Ovary (tissue), 10 donors: ENCODE results near the gene RGL1. TPM values are rescaled to one million over a fixed set of nuclear protein-coding genes. Genes with fewer than 3 reads are reported as not detected.

Experiments used
- DNase-seq, 5 donors: peaks; one replicate each; pipeline ENCODE4 v3.0.0-alpha.2; 2019 to 2020
- H3K27ac ChIP-seq, 2 donors: fragments of 200-600 bp; one replicate each; pipeline versions ENCODE4 v1.5.1 to v1.8.0; 2019 to 2022
- H3K27me3 ChIP-seq: fragments of 200-600 bp; one replicate; pipeline ENCODE4 v1.8.0; 2022
- H3K36me3 ChIP-seq: fragments of 200-600 bp; sonication (generic); one replicate; pipeline ENCODE4 v1.5.1; 2019
- H3K4me1 ChIP-seq: one replicate; pipeline ENCODE4 v1.8.1; 2013; ENCODE audit warnings: mild to moderate bottlenecking, moderate library complexity; ENCODE audit not compliant: insufficient read depth
- H3K4me3 ChIP-seq: fragments of 200-600 bp; sonication (generic); one replicate; pipeline ENCODE4 v1.5.1; 2017
- H3K9me3 ChIP-seq, 2 donors: fragments of 200-600 bp in 1 of 2; sonication (generic) in 1 of 2; one replicate each; pipeline versions ENCODE4 v1.5.1 to v1.8.1; 2013 to 2019; ENCODE audit warnings: mild to moderate bottlenecking in 1 of 2, moderate library complexity in 1 of 2
- EP300 ChIP-seq: sonication (generic); formaldehyde crosslinking; IDR thresholded peaks from one replicate; pipeline ENCODE4 v1.6.1; 2017; ENCODE audit warnings: antibody characterized with exemption
- POLR2A ChIP-seq: fragments of 450-650 bp; IDR thresholded peaks from one replicate; pipeline ENCODE4 v1.6.1; 2017; ENCODE audit warnings: antibody characterized with exemption, mild to moderate bottlenecking, moderate library complexity
- WGBS, 3 donors: extraction: QIAGEN DNeasy Blood & Tissue Kit in 1 of 3; methylation state at CpG; one replicate each; pipeline versions ENCODE4 v1.1.5 to v1.1.7; 2013 to 2017; 5-methylcytosine and 5-hydroxymethylcytosine counted together
- intact Hi-C, 4 donors: fragments of 100-400 bp; cut with DNase I; formaldehyde crosslinking; loops; one replicate each; pipeline versions ENCODE4 v1.11.0 to v1.15.1; 2022 to 2023
- long read RNA-seq, 3 donors: library from polyadenylated mRNA in 2 of 3; unstranded in 2 of 3; transcript quantifications; one replicate each; pipeline ENCODE4 v2.0.0 and lab custom pipeline, GENCODE V29; 2021 to 2026
- polyA plus RNA-seq, 2 donors: library from polyadenylated mRNA; stranded (reverse); fragments of 200-250 nt in 1 of 2; fragments of 350-450 nt in 1 of 2; fragmentation: Illumina TruSeq in 1 of 2; extraction: RNeasy Lipid Tissue Mini Kit (QIAGEN cat#74804) in 1 of 2; gene quantifications; one replicate each; pipeline ENCODE4 v1.2.3, GENCODE V29; 2013 to 2014
- total RNA-seq, 7 donors: library from RNA; depleted of rRNA in 2 of 7; stranded (reverse); fragments of >200 nt in 2 of 7; fragmentation: NEBNext Ultra II Directional in 3 of 7; extraction: Animal tissue kit (Norgen Biotek cat#: 25700) in 3 of 7; gene quantifications; one replicate each; pipeline versions ENCODE4 v1.1.0 to v1.2.4, GENCODE V29; 2016 to 2023
- TF ChIP-seq, protein P1 (sequence below), 3 donors: fragments of 450-650 bp in 2 of 3; fragments of 200-600 bp in 1 of 3; IDR thresholded peaks; one replicate each; pipeline versions ENCODE4 v1.5.1 to v1.8.0; 2016 to 2022; ENCODE audit warnings: antibody characterized with exemption in 3 of 3, mild to moderate bottlenecking in 1 of 3
- donor health status: DM: no; HTN: no; CAD: no; lungs with moderate emphysema.
- donor health status: DM: no; HTN: no; CAD: no.
- donor health status: Bipolar disorder and iron deficiency.
- donor health status: DM: yes; HTN: yes; CAD: no.
- donor health status: DM: no; HTN: no; CAD: no.
- donor health status: DM: yes; HTN: yes; CAD: no.

Gene RGL1
- 10 to 100 TPM; 14.3 to 61.6 (median 25.7) TPM for total RNA-seq
- polyA plus RNA-seq, result 10 to 100 TPM; 19.5 to 54.2 TPM
- long read RNA-seq, donor 1, partial matches to known transcripts, result 7 of 10 reads
- long read RNA-seq, donor 1, other reads (novel, unspliced or antisense), result 3 of 10 reads
- long read RNA-seq, donor 2, full-length matches to known transcripts, result 3 of 3 reads
- long read RNA-seq, donor 2, partial matches to known transcripts, result 0 of 3 reads
- long read RNA-seq, donor 2, other reads (novel, unspliced or antisense), result 0 of 3 reads
- long read RNA-seq, donor 3, full-length matches to known transcripts, result 40 of 53 reads
- long read RNA-seq, donor 3, partial matches to known transcripts, result 4 of 53 reads
- long read RNA-seq, donor 3, other reads (novel, unspliced or antisense), result 9 of 53 reads

DNA sequence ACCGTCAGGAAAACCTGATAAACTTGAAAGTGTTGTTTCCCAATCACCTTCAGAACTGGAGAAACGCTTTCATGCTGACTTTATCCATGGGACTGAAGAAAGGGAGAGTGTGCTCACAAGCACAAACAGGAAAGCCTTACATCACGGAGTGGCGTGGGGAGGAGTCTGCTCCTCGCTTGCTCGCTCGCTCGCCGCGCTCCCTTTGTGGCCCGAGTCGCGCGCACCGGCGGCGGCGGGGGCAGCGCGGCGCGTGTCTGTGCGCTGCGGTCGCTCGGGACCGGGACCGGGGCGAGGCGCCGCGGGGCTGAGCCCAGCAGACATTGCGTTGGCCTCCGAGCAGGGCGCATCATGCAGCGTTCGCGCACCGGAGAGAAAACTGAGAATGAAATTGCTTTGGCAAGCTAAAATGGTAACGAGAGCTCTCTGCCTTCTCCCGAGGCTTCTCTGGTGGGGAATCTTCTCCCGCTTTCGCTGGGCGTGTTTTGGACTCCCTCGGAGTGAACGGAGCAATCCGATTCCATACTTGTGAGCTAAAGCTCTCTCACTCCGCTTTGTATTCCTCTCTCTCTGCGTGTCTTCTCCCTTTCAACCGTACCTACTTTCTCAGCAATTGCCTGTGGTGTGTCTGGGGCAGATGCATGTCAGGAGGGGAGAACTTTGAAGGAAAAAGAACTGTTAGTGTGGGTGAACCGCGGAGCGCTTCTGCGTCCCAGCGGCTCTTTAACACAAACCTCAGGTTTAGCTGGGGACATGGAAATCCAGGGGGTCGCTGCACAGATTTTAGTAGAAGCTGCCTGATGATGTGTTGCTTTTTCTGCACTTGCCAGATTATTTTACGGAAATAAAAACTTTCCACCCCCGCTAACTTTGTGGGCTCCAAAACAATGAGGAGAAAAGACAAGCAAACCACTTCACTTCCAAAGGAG is at the start of gene RGL1:
Gene RGL1 (plus strand): TSS at position 205 of the 926 bp plus-strand sequence. CDS start 178 bp downstream, at position 383.
- intact Hi-C loops, result loop anchor here in 3 of 4 donors (10.0 kb wide), 3 partner anchors 70 to 110 kb away; no protein-coding TSS in a partner anchor
- Histone ChIP-seq H3K4me1 (peaks cover 13% of the 10 kb centered on the region), H3K36me3 (no peaks in the 10 kb centered on the region), H3K9me3 (no peaks in the 10 kb centered on the region), H3K4me3 (peak within 1 kb of the TSS; percentile 54), H3K27ac (peak within 1 kb of the TSS; percentile 84 to 86), H3K27me3 (no peaks in the 10 kb centered on the region)
- peak; percentile 80 for TF ChIP-seq POLR2A
- TF ChIP-seq, protein P1, sequence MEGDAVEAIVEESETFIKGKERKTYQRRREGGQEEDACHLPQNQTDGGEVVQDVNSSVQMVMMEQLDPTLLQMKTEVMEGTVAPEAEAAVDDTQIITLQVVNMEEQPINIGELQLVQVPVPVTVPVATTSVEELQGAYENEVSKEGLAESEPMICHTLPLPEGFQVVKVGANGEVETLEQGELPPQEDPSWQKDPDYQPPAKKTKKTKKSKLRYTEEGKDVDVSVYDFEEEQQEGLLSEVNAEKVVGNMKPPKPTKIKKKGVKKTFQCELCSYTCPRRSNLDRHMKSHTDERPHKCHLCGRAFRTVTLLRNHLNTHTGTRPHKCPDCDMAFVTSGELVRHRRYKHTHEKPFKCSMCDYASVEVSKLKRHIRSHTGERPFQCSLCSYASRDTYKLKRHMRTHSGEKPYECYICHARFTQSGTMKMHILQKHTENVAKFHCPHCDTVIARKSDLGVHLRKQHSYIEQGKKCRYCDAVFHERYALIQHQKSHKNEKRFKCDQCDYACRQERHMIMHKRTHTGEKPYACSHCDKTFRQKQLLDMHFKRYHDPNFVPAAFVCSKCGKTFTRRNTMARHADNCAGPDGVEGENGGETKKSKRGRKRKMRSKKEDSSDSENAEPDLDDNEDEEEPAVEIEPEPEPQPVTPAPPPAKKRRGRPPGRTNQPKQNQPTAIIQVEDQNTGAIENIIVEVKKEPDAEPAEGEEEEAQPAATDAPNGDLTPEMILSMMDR (IDR thresholded peaks at IDR 0.05), result no peak
- 0 to 1% (median 1%) methylated on average over 58 of the region's 58 CpGs for WGBS, 3 donors
- DNase-seq, result peak; percentile 74 to 83 (median 79)

DNA sequence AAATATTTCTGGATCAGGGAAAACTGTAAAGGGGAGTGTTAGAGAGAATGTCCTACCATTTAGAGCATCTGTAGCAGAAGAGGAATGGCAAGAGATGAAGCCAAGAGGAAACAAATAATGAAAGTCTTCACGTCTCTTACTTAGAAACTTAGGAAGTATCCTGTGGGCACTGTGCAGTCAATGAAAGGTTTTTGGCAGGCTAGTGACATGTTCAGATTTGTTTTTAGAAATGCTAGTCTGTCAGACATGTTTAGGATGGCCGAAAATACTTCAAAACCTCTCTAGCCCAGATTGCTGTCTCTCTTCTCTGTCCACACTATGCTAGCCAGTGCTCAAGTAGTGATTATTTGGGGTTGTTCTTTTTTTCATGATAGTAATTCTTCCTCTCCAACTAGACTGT is 48.6 kb upstream of the RGL1 start:
- intact Hi-C loops, result no loop called here
- Histone ChIP-seq H3K4me1 (peaks cover 5% of the 10 kb centered on the region), H3K27ac (no peak overlapping the region), H3K9me3 (no peaks in the 10 kb centered on the region), H3K4me3 (no peak overlapping the region), H3K36me3 (no peaks in the 10 kb centered on the region), H3K27me3 (no peaks in the 10 kb centered on the region)
- DNase-seq, result no peak
- TF ChIP-seq EP300 (no peak), POLR2A (no peak)
- TF ChIP-seq, protein P1 (IDR thresholded peaks at IDR 0.05), result no peak
- WGBS, 3 donors, result 87 to 93% (median 90%) methylated on average over 2 of the region's 2 CpGs

DNA sequence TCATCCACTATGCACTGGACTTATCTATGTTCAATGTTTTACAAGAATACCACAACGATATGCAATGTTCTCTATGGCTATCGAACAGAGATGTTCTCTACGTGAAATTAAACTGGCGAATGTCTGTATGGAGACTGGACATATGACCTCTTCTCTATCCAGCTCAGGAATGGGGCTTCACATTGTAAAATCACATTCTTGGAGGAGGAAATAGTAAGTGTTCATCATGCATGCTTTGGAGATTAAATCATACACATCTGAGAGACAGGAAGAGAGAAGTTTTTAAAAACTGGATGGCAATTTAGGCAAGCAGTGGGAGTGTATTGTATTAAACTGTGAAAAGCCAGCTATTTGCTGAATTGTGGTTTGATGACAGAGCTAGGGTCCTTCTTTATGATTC is 47.9 kb upstream of the RGL1 start:
- DNase-seq, result no peak
- Histone ChIP-seq H3K4me1 (peaks cover 5% of the 10 kb centered on the region), H3K36me3 (no peaks in the 10 kb centered on the region), H3K27me3 (no peaks in the 10 kb centered on the region), H3K9me3 (no peaks in the 10 kb centered on the region), H3K4me3 (no peak overlapping the region), H3K27ac (no peak overlapping the region)
- TF ChIP-seq, protein P1 (IDR thresholded peaks at IDR 0.05), result no peak
- TF ChIP-seq POLR2A (no peak), EP300 (no peak)
- intact Hi-C loops, result no loop called here
- 58 to 69% (median 66%) methylated on average over 4 of the region's 4 CpGs for WGBS, 3 donors

DNA sequence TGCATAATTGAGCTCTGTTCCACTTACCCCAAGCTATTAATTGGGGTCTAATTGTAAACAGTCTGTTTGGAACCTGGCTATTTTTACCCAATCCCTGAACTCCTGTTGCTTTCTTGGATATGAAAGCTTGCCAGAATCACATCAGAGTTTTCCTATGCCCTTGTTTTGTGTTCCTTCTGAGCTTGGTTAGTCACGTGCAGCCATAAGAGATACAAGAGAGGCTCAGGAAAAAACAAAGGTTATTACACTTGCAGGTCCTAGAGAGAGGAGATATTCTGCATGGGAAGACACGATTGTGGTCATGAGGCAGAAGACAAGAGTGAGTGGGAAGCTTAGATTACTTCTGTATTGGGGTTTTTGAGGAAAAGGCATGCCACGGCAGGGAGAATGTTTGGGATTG is 46.0 kb upstream of the RGL1 start:
- intact Hi-C loops, result loop anchor here in 1 of 4 donors (1.0 kb wide), 1 partner anchor 29 kb away; no protein-coding TSS in a partner anchor
- Histone ChIP-seq H3K4me1 (peaks cover 5% of the 10 kb centered on the region), H3K36me3 (no peaks in the 10 kb centered on the region), H3K9me3 (peaks cover 0 to under 1% of the 10 kb centered on the region in 2 donors), H3K27me3 (no peaks in the 10 kb centered on the region), H3K27ac (no peak overlapping the region), H3K4me3 (no peak overlapping the region)
- WGBS, 3 donors, result 17 to 32% (median 30%) methylated on average over 3 of the region's 3 CpGs
- no peak for TF ChIP-seq EP300
- TF ChIP-seq, protein P1 (IDR thresholded peaks at IDR 0.05), result no peak
- no peak for TF ChIP-seq POLR2A
- no peak for DNase-seq
